HEK293 (cell line): Measurements from ENCODE around the gene M1AP.

Experiments
- CTCF ChIA-PET: fragments of 350-600 bp; formaldehyde crosslinking; extraction: SDS; loops from one replicate; lab custom pipeline; 2021; ENCODE audit warnings: antibody characterized with exemption; lab: Yijun Ruan, JAX
- POLR2A ChIA-PET: fragments of 300-600 bp; formaldehyde crosslinking; extraction: SDS; loops from one replicate; lab custom pipeline; 2020; ENCODE audit warnings: antibody characterized with exemption, inconsistent platforms; lab: Yijun Ruan, JAX
- H3K27ac ChIP-seq: fragments of 200-500 bp; sonication (Bioruptor generic); 2 replicates; pipeline ENCODE4 v1.5.1; 2014; ENCODE audit warnings: low read depth, low read length, control low read depth, inconsistent platforms; ENCODE audit errors: extremely low read depth
- H3K36me3 ChIP-seq, 2 experiments: fragments of 200-500 bp in 1 of 2; sonication (Bioruptor generic) in 1 of 2; 1 replicate in 1 of 2; 2 replicates in 1 of 2; pipeline ENCODE4 v1.5.1; 2014 to 2017; ENCODE audit warnings: inconsistent platforms in 2 of 2, low read length in 2 of 2; ENCODE audit not compliant: control insufficient read depth in 2 of 2, insufficient read depth in 1 of 2
- H3K4me1 ChIP-seq: fragments of 200-500 bp; sonication (Bioruptor generic); 2 replicates; pipeline ENCODE4 v1.5.1; 2014; ENCODE audit warnings: mild to moderate bottlenecking, low read length, inconsistent platforms; ENCODE audit not compliant: control insufficient read depth, insufficient read depth
- H3K4me3 ChIP-seq: 2 replicates; pipeline ENCODE4 v1.5.1; 2011; ENCODE audit warnings: low read depth, mild to moderate bottlenecking, control low read depth, low read length, moderate library complexity
- H3K9me3 ChIP-seq: fragments of 200-500 bp; sonication (Bioruptor generic); 2 replicates; pipeline ENCODE4 v1.5.1; 2014; ENCODE audit warnings: low read depth, low read length, inconsistent platforms; ENCODE audit not compliant: control insufficient read depth, insufficient read depth
- HOXC10 ChIP-seq: sonication (generic); formaldehyde crosslinking; IDR thresholded peaks from 2 replicates; pipeline ENCODE4 v1.8.1; 2023; ENCODE audit warnings: mild to moderate bottlenecking, missing genetic modification reagents
- KLF1 ChIP-seq: fragments of 450-650 bp; formaldehyde crosslinking; IDR thresholded peaks from 2 replicates; pipeline ENCODE4 v1.5.1; 2016; ENCODE audit warnings: missing biosample characterization, missing genetic modification characterization
- OSR2 ChIP-seq: fragments of 450-650 bp; formaldehyde crosslinking; IDR thresholded peaks from 2 replicates; pipeline ENCODE4 v1.5.1; 2016; ENCODE audit warnings: missing biosample characterization, missing genetic modification characterization
- OVOL3 ChIP-seq: fragments of 450-650 bp; formaldehyde crosslinking; IDR thresholded peaks from 2 replicates; pipeline ENCODE4 v1.5.1; 2016; ENCODE audit warnings: missing biosample characterization, missing genetic modification characterization
- SALL2 ChIP-seq: fragments of 450-650 bp; formaldehyde crosslinking; IDR thresholded peaks from 2 replicates; pipeline ENCODE4 v1.5.0; 2017; ENCODE audit warnings: missing biosample characterization, mild to moderate bottlenecking, missing genetic modification characterization, borderline replicate concordance
- SCRT2 ChIP-seq: fragments of 450-650 bp; formaldehyde crosslinking; IDR thresholded peaks from 2 replicates; pipeline ENCODE4 v1.5.1; 2016; ENCODE audit warnings: missing biosample characterization, missing genetic modification characterization
- SP7 ChIP-seq: fragments of 450-650 bp; formaldehyde crosslinking; IDR thresholded peaks from 2 replicates; pipeline ENCODE4 v1.5.1; 2016; ENCODE audit warnings: missing biosample characterization, missing genetic modification characterization
- ZNF146 ChIP-seq: fragments of 450-650 bp; formaldehyde crosslinking; IDR thresholded peaks from 2 replicates; pipeline ENCODE4 v1.5.1; 2016; ENCODE audit warnings: missing biosample characterization, missing genetic modification characterization
- ZNF155 ChIP-seq: fragments of 450-650 bp; formaldehyde crosslinking; IDR thresholded peaks from 2 replicates; pipeline ENCODE4 v1.5.1; 2016; ENCODE audit warnings: missing biosample characterization, missing genetic modification characterization
- ZNF2 ChIP-seq: fragments of 450-650 bp; formaldehyde crosslinking; IDR thresholded peaks from 2 replicates; pipeline ENCODE4 v1.5.1; 2016; ENCODE audit warnings: missing biosample characterization, missing genetic modification characterization
- ZNF350 ChIP-seq: fragments of 450-650 bp; formaldehyde crosslinking; IDR thresholded peaks from 2 replicates; pipeline ENCODE4 v1.5.0; 2017; ENCODE audit warnings: missing biosample characterization, mild to moderate bottlenecking, missing genetic modification characterization
- ZNF624 ChIP-seq: fragments of 450-650 bp; formaldehyde crosslinking; IDR thresholded peaks from 2 replicates; pipeline ENCODE4 v1.5.1; 2017; ENCODE audit warnings: missing biosample characterization, missing genetic modification characterization
- ZNF76 ChIP-seq: fragments of 450-650 bp; formaldehyde crosslinking; IDR thresholded peaks from 2 replicates; pipeline ENCODE4; 2016; ENCODE audit warnings: low read depth, missing biosample characterization, missing genetic modification characterization, borderline replicate concordance
- TF ChIP-seq, protein P1 (sequence below): fragments of 450-650 bp; formaldehyde crosslinking; conservative IDR thresholded peaks from 2 replicates; pipeline ENCODE4 v1.5.1; 2016; ENCODE audit warnings: low read depth, missing biosample characterization, missing genetic modification characterization
- TF ChIP-seq, protein P2 (sequence below): fragments of 450-650 bp; formaldehyde crosslinking; IDR thresholded peaks from 2 replicates; pipeline ENCODE4 v1.5.1; 2016; ENCODE audit warnings: missing biosample characterization, missing genetic modification characterization
- TF ChIP-seq, protein P3 (sequence below): fragments of 450-650 bp; formaldehyde crosslinking; IDR thresholded peaks from 2 replicates; pipeline ENCODE4 v1.5.1; 2016; ENCODE audit warnings: missing biosample characterization, missing genetic modification characterization
- TF ChIP-seq, protein P4 (sequence below): fragments of 450-650 bp; formaldehyde crosslinking; IDR thresholded peaks from 2 replicates; pipeline ENCODE4 v1.5.1; 2016; ENCODE audit warnings: missing biosample characterization, missing genetic modification characterization
- TF ChIP-seq, protein P5 (sequence below): IDR thresholded peaks from 2 replicates; pipeline ENCODE4 v1.6.1; 2011; ENCODE audit warnings: mild to moderate bottlenecking, low read depth, low read length, borderline replicate concordance
- TF ChIP-seq, protein P6 (sequence below): fragments of 450-650 bp; formaldehyde crosslinking; IDR thresholded peaks from 2 replicates; pipeline ENCODE4 v1.5.1; 2016; ENCODE audit warnings: missing biosample characterization, missing genetic modification characterization

M1AP gene

DNA sequence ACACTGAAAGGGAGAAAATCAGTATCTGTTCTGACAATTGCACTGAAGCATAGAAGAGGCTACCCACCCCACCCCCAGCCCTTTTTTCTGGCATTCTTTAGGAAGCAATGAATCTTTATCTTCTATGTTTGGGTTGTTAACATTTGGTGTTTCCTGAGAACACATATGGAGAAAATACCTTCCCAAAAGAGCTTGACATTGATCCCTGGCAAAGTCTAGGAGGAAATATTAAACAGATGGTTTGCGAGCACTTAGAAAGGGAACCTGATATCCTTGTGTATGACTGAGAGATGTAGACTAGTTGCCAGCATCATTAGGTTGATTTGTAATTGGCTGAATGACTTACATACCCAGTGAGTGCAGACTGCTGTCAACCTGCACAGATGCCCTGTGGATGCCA lies 50.7 kb downstream of the M1AP start (continued):
- TF ChIP-seq, protein P1, sequence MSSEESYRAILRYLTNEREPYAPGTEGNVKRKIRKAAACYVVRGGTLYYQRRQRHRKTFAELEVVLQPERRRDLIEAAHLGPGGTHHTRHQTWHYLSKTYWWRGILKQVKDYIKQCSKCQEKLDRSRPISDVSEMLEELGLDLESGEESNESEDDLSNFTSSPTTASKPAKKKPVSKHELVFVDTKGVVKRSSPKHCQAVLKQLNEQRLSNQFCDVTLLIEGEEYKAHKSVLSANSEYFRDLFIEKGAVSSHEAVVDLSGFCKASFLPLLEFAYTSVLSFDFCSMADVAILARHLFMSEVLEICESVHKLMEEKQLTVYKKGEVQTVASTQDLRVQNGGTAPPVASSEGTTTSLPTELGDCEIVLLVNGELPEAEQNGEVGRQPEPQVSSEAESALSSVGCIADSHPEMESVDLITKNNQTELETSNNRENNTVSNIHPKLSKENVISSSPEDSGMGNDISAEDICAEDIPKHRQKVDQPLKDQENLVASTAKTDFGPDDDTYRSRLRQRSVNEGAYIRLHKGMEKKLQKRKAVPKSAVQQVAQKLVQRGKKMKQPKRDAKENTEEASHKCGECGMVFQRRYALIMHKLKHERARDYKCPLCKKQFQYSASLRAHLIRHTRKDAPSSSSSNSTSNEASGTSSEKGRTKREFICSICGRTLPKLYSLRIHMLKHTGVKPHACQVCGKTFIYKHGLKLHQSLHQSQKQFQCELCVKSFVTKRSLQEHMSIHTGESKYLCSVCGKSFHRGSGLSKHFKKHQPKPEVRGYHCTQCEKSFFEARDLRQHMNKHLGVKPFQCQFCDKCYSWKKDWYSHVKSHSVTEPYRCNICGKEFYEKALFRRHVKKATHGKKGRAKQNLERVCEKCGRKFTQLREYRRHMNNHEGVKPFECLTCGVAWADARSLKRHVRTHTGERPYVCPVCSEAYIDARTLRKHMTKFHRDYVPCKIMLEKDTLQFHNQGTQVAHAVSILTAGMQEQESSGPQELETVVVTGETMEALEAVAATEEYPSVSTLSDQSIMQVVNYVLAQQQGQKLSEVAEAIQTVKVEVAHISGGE (tag by site-specific recombination), result no peak

DNA sequence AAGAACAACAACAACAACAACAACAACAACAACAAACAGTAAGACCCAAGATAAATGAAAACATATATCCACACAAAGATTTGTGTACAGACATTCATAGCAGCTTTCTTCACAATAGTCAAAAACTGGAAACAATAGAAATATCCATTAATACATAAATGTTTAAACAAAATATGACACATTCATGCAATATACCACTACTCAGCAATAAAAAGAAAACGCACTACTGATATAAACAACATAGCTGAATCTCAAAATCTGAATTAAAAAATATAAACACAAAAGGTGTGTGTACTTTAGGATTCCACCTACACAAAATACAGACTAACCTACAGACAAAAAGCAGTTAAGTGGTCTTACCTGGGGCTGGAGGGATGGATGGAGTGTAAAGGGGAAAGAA lies 51.5 kb downstream of the M1AP start:
- H3K36me3 ChIP-seq, result no peaks in the 10 kb centered on the region
- no peak overlapping the region for H3K27ac ChIP-seq
- ChIA-PET POLR2A (no interaction called here), CTCF (interaction anchor here (0.6 to 3.3 kb wide), 3 partner anchors 10 to 114 kb away, joined by 3 to 12 read pairs (median 3); partner anchors contain the start of genes CCDC142 and TTC31)
- H3K4me3 ChIP-seq, result no peak overlapping the region
- no peak for TF ChIP-seq SCRT2 (tag by site-specific recombination)
- no peaks in the 10 kb centered on the region for H3K9me3 ChIP-seq
- H3K4me1 ChIP-seq, result peaks cover 7% of the 10 kb centered on the region; the same call in 1 of the 2 replicates

DNA sequence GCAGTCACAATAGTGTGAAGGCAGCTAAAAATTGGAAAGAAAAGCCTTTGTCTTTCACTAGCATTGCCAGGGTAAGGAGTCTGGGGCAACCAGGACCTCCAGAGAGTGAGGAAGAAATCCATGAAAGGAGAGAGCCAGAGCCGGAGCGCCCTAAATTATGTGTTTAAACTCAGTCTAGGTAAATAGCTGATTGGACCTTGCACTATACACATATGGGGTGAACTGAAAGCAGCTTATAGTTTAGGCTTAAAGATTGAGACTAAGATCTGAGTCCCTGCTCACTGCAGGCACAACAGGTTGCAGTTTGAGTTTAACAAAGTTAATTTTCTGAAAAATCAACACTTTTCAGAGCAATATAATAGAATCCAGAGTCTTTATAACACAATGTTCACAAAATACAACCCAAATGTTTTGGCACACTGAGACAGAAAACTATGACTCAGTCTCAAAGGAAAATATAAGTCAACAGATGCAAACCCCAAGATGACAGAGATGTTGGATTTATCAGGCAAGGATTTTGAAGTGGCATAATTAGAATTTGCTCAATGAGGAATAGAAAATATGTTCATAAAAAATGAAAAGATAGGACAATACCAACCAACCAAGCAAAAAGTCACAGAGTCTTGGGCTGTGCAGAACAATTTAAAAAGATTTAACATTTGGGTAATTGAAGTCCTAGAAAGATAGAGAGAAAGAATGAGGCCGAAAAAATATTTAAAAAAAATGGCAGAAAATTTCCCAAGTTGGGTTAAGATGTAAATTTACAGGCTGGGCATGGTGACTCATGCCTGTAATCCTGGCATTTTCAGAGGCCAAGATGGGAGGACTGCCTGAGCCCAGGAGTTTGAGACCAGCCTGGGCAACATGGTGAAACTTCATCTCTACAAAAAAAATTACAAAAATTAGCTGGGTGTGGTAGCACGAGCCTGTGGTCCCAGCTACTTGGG lies 54.0 kb downstream of the M1AP start:
- Histone ChIP-seq H3K9me3 (no peaks in the 10 kb centered on the region), H3K4me1 (peaks cover 7% of the 10 kb centered on the region; the same call in 1 of the 2 replicates), H3K4me3 (no peak overlapping the region), H3K36me3 (no peaks in the 10 kb centered on the region), H3K27ac (no peak overlapping the region)
- CTCF ChIA-PET, result interaction anchor here (1.0 to 1.2 kb wide), 3 partner anchors 8 to 22 kb away, joined by 3 to 5 read pairs (median 3); no protein-coding TSS in a partner anchor
- POLR2A ChIA-PET, result interaction anchor here (0.7 kb wide), 1 partner anchor 9 kb away, joined by 3 read pairs; no protein-coding TSS in a partner anchor
- TF ChIP-seq HOXC10 (CRISPR knock-in tag), result no peak
- TF ChIP-seq, protein P2, sequence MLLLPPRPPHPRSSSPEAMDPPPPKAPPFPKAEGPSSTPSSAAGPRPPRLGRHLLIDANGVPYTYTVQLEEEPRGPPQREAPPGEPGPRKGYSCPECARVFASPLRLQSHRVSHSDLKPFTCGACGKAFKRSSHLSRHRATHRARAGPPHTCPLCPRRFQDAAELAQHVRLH (tag by site-specific recombination), result no peak
- no peak for TF ChIP-seq KLF1 (tag by site-specific recombination)
- no peak for TF ChIP-seq OSR2 (tag by site-specific recombination)
- no peak for TF ChIP-seq ZNF76 (tag by site-specific recombination)
- no peak for TF ChIP-seq ZNF146
- no peak for TF ChIP-seq ZNF350 (tag by site-specific recombination)
- no peak for TF ChIP-seq ZNF155 (tag by site-specific recombination)
- TF ChIP-seq SP7 (tag by site-specific recombination), result no peak
- TF ChIP-seq, protein P3, sequence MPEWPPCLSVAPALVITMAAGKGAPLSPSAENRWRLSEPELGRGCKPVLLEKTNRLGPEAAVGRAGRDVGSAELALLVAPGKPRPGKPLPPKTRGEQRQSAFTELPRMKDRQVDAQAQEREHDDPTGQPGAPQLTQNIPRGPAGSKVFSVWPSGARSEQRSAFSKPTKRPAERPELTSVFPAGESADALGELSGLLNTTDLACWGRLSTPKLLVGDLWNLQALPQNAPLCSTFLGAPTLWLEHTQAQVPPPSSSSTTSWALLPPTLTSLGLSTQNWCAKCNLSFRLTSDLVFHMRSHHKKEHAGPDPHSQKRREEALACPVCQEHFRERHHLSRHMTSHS (tag by site-specific recombination), result no peak
- no peak for TF ChIP-seq OVOL3
- TF ChIP-seq, protein P4, sequence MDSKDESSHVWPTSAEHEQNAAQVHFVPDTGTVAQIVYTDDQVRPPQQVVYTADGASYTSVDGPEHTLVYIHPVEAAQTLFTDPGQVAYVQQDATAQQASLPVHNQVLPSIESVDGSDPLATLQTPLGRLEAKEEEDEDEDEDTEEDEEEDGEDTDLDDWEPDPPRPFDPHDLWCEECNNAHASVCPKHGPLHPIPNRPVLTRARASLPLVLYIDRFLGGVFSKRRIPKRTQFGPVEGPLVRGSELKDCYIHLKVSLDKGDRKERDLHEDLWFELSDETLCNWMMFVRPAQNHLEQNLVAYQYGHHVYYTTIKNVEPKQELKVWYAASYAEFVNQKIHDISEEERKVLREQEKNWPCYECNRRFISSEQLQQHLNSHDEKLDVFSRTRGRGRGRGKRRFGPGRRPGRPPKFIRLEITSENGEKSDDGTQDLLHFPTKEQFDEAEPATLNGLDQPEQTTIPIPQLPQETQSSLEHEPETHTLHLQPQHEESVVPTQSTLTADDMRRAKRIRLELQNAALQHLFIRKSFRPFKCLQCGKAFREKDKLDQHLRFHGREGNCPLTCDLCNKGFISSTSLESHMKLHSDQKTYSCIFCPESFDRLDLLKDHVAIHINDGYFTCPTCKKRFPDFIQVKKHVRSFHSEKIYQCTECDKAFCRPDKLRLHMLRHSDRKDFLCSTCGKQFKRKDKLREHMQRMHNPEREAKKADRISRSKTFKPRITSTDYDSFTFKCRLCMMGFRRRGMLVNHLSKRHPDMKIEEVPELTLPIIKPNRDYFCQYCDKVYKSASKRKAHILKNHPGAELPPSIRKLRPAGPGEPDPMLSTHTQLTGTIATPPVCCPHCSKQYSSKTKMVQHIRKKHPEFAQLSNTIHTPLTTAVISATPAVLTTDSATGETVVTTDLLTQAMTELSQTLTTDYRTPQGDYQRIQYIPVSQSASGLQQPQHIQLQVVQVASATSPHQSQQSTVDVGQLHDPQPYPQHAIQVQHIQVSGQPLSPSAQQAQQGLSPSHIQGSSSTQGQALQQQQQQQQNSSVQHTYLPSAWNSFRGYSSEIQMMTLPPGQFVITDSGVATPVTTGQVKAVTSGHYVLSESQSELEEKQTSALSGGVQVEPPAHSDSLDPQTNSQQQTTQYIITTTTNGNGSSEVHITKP (tag by site-specific recombination), result no peak
- TF ChIP-seq SALL2, result no peak
- TF ChIP-seq, protein P5, sequence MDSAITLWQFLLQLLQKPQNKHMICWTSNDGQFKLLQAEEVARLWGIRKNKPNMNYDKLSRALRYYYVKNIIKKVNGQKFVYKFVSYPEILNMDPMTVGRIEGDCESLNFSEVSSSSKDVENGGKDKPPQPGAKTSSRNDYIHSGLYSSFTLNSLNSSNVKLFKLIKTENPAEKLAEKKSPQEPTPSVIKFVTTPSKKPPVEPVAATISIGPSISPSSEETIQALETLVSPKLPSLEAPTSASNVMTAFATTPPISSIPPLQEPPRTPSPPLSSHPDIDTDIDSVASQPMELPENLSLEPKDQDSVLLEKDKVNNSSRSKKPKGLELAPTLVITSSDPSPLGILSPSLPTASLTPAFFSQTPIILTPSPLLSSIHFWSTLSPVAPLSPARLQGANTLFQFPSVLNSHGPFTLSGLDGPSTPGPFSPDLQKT, result no peak
- no peak for TF ChIP-seq ZNF624 (tag by site-specific recombination)
- no peak for TF ChIP-seq ZNF2 (tag by site-specific recombination)
- TF ChIP-seq, protein P6, sequence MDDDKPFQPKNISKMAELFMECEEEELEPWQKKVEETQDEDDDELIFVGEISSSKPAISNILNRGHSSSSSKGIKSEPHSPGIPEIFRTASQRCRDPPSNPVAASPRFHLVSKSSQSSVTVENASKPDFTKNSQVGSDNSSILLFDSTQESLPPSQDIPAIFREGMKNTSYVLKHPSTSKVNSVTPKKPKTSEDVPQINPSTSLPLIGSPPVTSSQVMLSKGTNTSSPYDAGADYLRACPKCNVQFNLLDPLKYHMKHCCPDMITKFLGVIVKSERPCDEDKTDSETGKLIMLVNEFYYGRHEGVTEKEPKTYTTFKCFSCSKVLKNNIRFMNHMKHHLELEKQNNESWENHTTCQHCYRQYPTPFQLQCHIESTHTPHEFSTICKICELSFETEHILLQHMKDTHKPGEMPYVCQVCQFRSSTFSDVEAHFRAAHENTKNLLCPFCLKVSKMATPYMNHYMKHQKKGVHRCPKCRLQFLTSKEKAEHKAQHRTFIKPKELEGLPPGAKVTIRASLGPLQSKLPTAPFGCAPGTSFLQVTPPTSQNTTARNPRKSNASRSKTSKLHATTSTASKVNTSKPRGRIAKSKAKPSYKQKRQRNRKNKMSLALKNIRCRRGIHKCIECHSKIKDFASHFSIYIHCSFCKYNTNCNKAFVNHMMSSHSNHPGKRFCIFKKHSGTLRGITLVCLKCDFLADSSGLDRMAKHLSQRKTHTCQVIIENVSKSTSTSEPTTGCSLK (tag by site-specific recombination), result no peak
